HG02759 (cell line): ENCODE results near the gene BOLL.
"Not testable (repeated sequence)": the region's sequence is repeated elsewhere in the genome, so short reads cannot be mapped to it uniquely, and the experiment has no call there.

Experiments
- ATAC-seq: cut with Tn5 transposase; IDR thresholded peaks from one replicate; pipeline ENCODE4 v1.9.1; 2021; ENCODE audit warnings: mild to moderate bottlenecking, moderate library complexity; ENCODE audit not compliant: unreplicated experiment

BOLL gene

DNA sequence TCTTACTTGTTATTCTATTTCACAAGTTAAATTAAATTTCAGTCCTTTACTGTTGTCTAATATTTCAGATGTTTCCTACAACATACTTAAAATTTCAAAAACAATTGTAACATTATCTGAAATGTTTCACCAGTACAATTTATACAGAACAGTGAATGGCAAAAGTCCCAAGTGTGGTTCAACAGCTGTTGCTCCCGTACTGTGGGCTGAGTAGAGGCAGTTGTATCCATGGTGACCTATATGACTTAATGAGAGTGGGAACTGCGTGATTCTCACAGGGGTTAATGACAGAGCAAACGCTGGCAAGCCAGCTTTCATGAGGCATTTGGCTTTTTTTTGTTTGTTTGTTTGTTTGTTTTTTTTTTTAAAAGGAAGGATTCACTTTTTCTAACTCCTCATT, 13.9 kb upstream of the BOLL start:
- ATAC-seq = no peak

GRCh38 chr2:197798187-197798586, 13.1 kb upstream of the BOLL start:
- ATAC-seq = no peak

- ATAC-seq = no peak
These were observed 10.2 kb upstream of the BOLL start for GRCh38 chr2:197795277-197795676.

DNA sequence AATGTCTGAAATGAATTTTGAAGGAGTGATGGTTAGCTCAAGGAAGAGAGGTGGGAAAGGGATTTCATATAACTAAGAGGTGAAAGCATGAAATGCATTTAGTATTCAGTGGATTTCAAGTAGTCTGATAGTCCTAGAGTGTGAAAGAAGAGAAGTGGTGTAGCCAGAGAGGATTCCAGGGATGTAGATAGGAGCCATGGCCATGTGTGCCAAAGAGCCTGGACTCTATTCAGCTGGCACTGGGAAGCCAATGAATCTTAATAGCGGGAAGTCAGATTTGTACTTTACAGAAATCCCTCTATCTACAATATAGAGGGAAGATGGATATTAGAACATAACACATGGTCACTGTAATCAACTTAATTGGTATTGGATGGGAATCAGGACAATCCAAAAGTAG, 8.3 kb upstream of the BOLL start:
- no peak for ATAC-seq

GRCh38 chr2:197786010-197786877, 1.1 kb upstream of the BOLL start:
- peak; percentile 82 for ATAC-seq

DNA sequence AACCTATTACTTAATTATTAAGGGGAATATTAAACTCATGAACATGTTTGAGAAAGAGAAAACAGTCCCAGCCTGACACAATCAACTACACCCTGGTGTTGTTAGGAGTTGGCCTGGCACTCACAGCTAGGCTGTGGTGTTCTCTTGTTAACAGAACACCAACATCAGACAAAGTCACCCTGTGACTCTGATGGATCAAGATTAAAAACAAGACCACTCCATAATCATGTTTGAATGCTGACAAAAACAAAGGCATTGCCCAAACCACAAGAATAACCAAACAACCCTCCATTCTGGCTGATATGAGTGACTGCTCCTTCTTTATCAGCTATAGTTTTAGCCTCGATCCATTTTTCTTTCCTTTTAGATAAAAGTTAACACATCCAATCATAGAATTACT, 3.0 kb downstream of the BOLL start:
- no peak for ATAC-seq

DNA sequence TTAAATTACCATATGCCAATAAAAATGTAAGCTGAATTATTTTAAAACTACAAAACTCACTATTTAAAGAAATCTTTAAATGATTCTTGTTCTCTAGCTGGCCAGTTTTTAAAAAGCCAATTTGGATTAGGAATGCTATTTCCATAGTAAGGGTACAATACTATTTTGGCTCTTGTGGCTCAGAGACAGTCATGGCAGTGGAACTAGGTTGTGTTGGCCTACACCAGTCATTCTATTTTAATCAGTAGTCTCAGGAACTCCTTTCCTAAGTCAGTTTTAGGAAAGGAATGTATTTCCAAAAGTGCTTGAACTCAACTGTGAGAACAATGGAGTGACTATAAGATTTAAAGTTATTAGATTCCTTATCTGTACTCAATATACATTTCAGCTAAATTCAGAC, 5.9 kb downstream of the BOLL start:
- no peak for ATAC-seq

- no peak for ATAC-seq
These were observed 7.2 kb downstream of the BOLL start for GRCh38 chr2:197777823-197778407.

DNA sequence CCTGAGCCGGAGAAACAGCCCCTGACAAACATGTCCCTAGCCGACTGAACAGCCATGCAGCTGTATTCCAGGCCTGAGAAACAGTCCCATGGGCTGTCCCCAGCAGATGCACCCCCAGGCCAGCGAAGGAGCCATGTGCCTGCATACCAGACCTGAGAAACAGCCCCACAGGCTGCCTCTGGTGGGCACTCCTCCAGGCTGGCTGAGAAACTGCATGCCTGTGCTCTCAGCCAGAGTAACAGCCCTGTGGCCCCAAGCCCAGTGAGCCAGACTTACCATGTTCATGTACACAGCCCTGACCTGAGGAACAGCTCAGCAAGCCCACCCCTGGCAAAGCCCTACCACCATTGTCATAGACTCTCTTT, 24.8 kb downstream of the BOLL start:
- no peak for ATAC-seq

- no peak for ATAC-seq
These were observed 25.4 kb downstream of the BOLL start for GRCh38 chr2:197759625-197760292.

DNA sequence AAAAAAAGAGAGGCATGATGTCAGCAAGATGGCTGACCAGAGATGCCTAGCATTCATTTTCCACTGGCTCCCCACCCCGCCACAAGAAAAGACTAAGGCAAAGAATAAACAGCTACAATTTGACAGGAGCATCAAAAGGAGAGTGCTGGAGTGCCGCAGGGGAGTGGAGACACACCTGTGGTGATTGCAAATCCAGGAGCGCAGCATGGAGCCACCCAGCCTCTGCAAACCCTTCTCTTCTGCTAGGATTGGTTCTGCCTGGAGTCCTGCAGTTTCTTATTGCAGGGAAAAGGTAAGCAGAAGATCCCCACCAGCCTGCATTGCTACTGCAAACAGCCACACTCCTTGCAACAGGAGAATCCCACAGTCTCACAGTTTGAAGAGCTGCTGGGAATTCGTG, 26.1 kb downstream of the BOLL start:
- ATAC-seq = no peak

DNA sequence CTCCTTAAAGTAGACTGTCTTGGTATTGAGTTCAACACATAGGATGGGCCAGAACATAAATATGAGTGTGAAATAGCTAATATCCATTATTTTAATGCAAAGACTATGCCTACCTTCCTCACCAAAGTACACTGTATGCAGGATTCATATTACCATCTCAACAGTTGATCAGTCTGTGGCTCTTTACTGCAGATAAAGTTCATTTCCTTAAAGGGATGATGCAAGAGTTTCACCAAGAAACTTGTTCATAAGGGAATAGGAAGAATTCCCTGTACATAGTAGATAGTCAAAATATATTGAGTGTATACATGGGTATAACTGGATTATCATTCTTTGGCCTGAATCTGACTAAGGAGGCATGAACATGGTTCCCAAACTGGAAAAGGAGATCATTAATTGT, 44.9 kb downstream of the BOLL start:
- no peak for ATAC-seq

DNA sequence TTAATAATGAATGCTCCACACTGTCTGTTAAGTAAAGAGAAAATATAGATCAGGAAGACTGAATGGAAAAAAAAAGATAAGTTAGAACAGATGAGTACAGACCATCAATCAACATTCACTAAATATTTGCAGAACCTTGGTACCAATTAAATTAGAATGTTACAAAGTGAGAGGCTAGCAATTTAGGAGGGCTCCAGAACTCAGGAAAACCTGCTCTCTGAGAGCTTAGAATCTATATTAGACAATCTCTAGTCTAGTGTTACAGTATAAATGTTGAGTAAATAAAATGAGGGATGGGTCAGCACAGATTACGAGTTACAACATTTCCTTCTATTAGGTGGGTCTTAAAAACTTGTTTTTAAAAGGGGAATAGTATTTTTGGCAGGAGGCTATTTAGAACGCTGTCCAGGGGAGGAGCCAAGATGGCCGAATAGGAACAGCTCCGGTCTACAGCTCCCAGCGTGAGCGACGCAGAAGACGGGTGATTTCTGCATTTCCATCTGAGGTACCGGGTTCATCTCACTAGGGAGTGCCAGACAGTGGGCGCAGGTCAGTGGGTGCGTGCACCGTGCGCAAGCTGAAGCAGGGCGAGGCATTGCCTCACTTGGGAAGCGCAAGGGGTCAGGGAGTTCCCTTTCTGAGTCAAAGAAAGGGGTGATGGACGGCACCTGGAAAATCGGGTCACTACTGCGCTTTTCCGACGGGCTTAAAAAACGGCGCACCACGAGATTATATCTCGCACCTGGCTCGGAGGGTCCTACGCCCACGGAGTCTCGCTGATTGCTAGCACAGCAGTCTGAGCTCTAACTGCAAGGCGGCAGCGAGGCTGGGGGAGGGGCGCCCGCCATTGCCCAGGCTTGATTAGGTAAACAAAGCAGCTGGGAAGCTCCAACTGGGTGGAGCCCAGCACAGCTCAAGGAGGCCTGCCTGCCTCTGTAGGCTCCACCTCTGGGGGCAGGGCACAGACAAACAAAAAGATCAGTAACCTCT, 56.3 kb downstream of the BOLL start:
- not testable (repeated sequence) for ATAC-seq

DNA sequence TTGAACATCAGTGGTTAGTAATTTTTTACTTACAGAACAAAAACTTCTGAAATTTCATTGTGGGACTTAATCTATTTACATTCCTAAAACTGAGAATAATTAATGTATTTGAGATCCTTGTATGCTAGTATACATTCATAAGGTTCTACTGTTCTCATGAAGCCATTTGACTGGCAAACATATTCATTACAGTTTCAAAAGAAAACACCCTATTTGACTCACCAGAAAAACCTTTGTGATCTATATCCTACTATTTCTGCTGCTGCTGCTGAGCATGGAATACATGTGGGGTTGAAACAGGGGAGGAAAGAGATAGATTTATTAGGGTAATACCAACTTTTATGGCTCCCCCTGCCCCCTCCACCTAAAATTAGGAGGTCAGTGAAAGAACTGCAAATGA, 58.1 kb downstream of the BOLL start:
- ATAC-seq = no peak

GRCh38 chr2:197717863-197718262, 67.3 kb downstream of the BOLL start:
- ATAC-seq = no peak

DNA sequence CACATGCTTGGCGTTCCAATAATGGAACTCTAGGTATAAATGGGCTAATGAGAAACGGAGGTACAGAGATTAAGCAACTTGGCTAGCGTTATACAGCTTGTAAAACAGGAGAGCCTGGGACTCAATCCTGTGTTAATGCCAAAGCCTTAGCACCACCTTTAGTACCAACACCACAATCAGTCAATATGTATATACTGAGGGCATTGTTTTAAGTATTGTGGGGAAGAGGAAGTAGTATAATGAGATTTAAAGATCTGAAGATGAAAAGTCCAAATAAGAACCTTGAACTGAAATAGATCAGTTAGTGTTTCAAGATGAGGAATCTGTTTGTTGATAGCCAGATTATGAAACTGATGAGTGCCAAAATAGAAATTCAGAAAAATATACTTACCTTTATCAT, 71.8 kb downstream of the BOLL start:
- ATAC-seq = no peak

- no peak for ATAC-seq
These were observed 73.5 kb downstream of the BOLL start for GRCh38 chr2:197711578-197711977.

DNA sequence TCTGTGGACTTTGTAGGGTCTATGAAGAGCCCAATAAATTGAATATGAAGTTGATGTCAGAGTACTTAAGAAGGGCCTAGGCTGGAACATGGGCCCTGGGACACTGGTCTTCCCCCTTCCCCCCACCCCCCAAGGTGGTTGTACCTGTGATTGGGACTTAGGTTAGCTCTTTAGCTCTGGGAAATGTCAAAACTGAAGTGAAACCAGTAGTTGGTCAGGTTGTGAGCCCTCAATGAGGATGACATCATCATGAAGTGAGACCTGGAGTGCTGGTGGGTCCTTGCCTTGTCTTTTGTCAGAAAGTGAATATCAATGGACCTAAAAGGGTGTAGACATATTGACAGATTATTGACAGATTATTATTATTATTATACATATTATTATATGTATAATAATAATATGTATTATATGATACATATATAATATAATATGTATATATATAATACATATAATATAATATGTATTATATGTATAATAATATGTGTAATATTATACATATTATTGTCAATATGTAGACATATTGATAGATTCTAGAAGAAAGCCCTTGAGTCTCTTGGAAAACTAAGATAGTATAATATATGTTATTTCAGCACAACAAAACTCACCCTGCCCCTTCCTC, 74.6 kb downstream of the BOLL start:
- peak; percentile 72 for ATAC-seq

DNA sequence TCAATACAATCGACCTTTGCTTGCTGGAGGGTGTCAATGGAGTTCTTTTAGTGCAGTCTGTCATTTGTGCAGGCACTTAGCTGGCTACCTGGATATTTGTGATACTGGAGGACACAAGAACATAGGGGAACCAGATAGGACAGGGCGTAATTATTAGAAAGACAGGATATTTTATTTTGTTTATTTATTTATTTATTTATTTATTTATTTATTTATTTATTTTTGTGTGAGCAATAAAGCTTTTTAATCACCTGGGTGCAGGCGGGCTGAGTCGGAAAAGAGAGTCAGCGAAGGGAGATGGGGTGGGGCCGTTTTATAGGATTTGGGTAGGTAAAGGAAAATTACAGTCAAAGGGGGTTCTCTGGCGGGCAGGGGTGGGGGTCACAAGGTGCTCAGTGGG, 76.0 kb downstream of the BOLL start:
- ATAC-seq = not testable (repeated sequence)

GRCh38 chr2:197708331-197708730, 76.8 kb downstream of the BOLL start:
- no peak for ATAC-seq
